ENCODE measurements around the gene OTULINL. TPM values are rescaled to one million over a fixed set of nuclear protein-coding genes. Genes with fewer than 3 reads are reported as not detected.

OTULINL gene
- total RNA-seq = 0.66 and 28.2 TPM in 2 replicates

DNA sequence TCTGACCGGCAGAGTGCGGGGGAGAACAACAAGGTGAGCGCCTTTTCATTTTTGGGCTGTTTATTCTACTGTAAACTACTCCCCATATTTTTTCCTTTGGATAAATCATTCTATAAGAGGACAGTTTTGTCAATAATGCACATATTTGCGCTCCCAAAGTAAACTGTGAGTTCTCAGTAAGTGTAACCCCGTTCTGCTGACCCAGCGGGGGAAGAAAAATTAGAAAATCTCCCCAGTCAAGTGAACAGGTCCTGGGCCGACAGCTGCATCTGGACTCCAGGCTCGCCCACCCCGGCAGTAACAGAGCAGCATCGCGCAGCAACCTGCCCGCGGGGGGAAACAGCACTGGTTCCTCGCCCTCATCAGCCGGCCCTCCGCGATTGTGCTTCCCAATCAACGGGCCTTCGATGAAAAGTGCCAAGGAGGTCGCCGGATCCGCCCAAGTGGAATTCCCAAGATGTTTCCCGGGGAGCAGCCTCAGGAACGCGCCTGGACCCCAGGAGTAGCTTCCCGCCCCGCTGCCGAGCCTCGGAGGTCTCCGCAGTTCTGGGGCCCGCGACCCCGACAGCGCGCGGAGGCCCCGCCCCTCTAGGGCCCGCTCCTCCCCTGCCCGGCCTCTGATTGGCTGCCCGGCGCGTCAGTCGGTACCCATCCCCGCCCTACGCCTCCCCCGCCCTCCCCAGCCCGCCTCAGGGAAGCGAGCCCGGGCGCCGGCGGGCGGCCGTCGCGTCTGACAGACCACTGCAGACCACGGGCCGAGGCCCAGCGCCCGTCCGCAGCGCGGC is at the start of gene OTULINL:
OTULINL (plus strand) TSS at position 687 of the 785 bp plus-strand sequence. CDS start 103 bp downstream, outside the sequence.

Other genes starting within 250 kb of the OTULINL start
- gene OTULIN, start 82.9 kb downstream of the OTULINL start, total RNA-seq = 13.6 and 42.5 TPM in 2 replicates

Measured in placental pericyte (primary cell).